NCI-H2196 treated with DMSO at 0.1 percent for 48 hours (cell line): ENCODE measurements around the gene GRID1.

Experiments
- DNase-seq: peaks from one replicate; lab custom pipeline; 2025; ENCODE audit not compliant: unreplicated experiment; lab: John Stamatoyannopoulos, UW

Gene GRID1

GRCh38 chr10:86355571-86356038, 11.0 kb downstream of the GRID1 start:
- DNase-seq: no peak

GRCh38 chr10:86354761-86355540, 11.6 kb downstream of the GRID1 start:
- DNase-seq: no peak

DNA sequence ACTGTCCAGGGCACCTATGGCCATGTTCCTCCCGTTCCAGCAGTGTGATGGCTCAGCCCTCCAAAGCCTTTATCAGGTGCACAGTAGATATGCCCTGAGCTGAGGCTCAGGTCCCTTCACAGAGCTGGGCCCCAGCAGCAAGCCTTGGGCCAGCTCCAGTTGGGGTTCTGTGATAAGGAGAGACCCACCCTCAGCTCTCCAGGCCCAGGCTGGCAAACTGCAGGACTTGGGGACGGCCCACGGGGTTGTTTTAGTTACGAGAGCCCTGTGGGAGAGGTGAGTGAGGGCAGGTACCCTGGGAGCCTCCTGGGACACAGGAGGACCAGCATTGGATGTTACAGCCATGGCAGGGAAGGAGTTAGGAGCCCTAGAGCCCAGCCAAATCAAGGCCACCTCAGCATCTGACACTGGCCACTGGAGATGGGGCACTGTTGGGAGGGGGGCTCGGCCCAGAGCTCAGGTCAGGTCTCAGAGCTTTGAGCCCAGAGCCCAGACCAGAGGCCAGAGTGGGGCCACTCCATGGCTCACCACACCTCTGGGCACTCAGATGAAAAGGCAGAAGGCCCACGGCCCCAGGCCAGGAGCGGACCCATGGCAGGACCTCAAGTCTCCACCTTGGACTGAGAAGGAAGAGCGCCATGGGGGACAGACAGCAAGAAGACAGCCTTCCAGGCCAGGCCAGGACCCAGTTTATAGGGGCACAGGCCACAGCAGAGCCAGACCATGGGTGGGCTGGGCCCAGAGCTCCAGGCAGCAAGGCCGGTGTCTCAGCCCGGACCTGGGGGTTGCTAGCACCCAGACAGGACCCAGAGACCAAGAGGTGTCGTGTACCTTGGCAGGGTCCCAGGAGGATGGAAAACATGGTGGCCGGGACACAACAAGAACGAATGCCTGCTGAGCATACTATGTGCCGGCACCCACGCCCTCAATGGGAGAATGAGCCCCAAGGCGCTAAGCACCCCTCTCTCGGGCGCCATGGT, 12.8 kb downstream of the GRID1 start:
- no peak for DNase-seq

GRCh38 chr10:86350897-86351296, 15.7 kb downstream of the GRID1 start:
- DNase-seq: no peak

GRCh38 chr10:86349940-86350630, 16.5 kb downstream of the GRID1 start:
- DNase-seq: no peak

DNA sequence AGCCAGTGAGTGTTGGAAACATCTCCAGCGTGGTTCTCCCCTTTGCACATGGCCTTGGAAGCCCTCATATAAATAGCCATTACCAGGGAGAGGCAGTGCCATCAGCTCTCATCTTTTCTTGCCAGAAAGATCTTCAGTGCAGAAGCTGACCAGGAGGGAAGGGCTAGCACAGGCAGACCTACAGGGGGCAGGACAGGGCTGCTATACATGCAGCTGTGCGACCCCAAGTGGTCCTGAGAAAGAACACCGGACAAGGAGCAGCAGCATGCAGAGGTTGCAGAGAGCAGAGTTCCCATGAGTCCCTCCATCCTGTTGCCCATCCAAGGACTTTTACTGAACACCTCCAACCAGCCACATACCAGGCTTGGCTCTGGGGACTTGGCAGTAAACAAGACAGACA, 17.1 kb downstream of the GRID1 start:
- no peak for DNase-seq

DNA sequence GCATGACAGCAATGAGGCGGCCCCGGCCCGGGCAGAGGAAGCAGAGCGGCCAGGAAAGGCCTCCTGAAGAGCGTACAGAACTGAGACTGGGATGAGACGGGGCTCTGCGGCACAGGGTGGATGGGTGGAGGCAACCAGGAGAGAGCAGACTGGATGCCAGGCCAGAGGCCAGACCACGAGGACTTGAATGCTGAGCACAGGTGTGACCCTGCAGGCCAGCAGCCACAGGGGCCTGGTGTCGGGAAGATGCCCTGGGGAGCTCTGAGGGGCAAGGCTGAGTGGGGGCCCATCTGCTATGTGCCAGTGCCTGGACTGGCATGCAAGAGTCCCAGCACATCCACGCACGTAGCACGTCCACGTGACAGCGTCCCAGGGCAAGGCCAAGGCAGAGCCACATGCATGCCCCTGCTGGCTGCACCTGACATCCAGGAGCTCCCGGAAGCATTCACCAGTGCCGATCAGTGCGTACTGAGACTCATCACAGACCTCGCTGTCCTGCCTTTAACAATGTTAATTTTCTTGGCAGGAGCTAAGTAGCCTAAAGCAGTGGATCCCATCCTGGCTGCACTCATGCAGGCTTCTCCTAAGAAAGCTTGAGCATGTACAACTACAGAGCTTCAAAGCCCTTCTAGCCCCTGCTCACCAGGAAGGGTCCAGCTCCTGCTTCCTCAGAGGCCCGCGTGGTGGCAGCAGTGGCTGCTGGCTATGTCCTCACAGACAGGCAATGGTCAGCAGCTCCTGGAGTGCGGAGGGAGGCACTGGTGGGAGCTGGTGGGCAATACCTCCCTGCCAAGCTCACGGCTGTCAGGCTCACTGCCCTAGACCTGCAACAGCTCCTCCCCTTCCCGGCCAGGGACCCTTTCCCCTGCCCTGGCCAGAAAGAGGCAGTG, 18.0 kb downstream of the GRID1 start:
- DNase-seq: no peak

- DNase-seq: no peak
These were observed 18.7 kb downstream of the GRID1 start for GRCh38 chr10:86347856-86348255.

- DNase-seq: no peak
These were observed 19.6 kb downstream of the GRID1 start for GRCh38 chr10:86346799-86347665.

- no peak for DNase-seq
These were observed 20.5 kb downstream of the GRID1 start for GRCh38 chr10:86345859-86346798.

DNA sequence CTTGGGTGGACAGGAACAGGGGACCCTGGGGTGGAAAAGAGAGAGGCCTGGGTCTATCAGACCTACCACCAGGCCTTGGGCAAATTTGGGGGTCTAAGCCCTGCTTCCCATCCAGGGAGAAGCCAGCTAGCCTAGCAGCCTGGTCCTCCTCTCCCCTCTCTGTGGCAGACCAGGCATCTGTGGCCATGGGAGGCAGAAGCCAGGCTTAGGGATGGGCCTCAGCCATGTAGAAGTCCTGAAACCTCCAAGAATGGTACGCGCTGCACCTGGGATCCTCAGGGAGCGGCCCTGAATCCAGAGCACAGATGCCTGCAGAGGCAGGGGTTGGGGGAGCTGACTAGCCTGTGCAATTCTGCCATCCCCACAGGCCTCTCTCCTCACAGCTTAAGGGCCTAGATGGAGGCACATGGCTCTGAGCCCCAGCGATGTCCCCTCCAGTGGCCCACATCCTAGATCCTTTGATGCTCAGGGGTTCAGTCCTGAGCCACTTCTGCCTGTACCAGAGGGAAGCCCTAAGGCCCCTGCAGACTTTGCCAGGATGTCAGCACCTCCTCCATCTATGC, 21.2 kb downstream of the GRID1 start:
- DNase-seq: no peak

- DNase-seq: no peak
These were observed 21.9 kb downstream of the GRID1 start for GRCh38 chr10:86344714-86345161.

GRCh38 chr10:86344281-86344680, 22.3 kb downstream of the GRID1 start:
- DNase-seq: no peak

DNA sequence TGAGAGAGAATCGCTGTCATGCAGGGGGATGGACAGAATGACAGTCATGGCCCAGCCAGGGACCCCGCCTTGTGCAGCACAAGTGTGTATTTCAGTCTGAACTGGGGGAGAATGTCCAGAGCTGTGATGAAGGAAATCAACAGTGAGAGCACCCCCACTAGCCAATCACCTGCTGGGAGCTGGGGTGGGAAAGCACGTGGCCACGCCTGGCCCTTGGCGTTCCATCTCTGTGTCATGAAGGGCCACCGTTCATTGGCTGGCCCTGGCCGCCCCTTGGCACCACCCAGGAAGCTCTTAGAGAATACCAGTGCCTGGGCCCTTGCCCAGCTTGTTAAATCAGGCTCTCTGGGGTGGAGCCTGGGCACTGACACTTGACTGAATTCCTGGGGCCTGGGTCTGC, 22.8 kb downstream of the GRID1 start:
- no peak for DNase-seq

DNA sequence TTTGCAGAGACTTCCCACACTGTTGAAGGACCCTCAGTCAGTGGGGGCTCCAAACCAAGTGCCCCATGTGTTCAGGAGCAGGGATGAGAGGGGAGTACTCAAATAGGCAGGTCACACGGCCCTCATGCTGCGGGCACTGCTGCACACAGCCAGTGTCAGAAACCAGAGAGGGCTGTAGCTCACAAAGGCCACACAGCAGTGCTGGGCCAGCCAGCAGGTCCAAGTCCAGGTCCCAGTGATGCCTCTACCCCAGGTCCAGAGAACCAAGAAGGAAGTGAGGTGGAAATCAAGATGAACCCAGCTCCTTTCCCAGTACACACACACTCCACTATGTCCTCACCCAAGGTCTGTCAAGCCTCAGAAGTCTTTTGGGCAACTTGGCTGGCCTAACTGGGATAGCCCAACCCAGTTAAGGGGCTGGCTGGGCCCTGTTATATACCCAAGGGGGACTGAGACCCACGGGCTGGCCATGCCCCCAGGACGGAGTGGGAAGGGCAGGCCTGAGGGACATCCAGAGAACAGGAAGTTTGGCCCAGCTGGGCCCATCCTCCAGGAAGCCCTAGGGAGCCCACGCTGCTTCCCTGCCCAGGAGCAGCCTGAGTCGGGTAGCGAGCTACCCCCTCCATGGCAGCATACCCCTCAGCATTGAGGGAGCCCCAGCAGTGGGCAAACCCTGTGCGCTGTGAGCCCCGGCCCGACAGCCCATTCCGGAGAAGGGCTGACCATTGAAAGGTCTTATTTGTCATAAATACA, 24.3 kb downstream of the GRID1 start:
- DNase-seq: no peak

- DNase-seq: no peak
These were observed 25.2 kb downstream of the GRID1 start for GRCh38 chr10:86341361-86341811.

DNA sequence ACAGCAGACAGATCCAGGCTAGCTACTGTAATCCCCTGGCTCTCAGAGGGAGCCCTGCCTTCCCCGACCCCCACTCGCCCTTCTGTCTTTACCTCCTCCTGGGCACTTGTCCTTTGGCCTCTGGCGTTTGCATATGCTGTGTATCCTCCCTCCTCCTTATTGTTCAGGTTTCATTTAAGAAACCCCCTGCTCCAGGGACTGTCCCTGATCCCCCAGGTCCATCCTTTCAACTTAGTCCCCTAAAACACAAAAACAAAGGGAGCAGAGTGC, 25.7 kb downstream of the GRID1 start:
- no peak for DNase-seq
